Activated CD4-positive, alpha-beta memory T cell treated with anti-CD3 and anti-CD28 coated beads for 36 hours (primary cell): ENCODE results near the gene PDS5B. TPM values are rescaled to one million over a fixed set of nuclear protein-coding genes. Genes with fewer than 3 reads are reported as not detected.
A peak's percentile ranks its signal among the peaks of the same experiment; 100 is the strongest.
"Not testable (repeated sequence)": the region's sequence is repeated elsewhere in the genome, so short reads cannot be mapped to it uniquely, and the experiment has no call there.

Source experiments
- CTCF ChIA-PET: fragments of 350-600 bp; sonication (Branson Sonifier 250); formaldehyde crosslinking; loops from one replicate; lab custom pipeline; 2021; ENCODE audit warnings: antibody characterized with exemption, inconsistent platforms; lab: Charles Lee
- POLR2A ChIA-PET: fragments of 350-600 bp; sonication (Branson Sonifier 250); formaldehyde crosslinking; loops from one replicate; lab custom pipeline; 2021; ENCODE audit warnings: antibody characterized with exemption; lab: Charles Lee
- DNase-seq: peaks from one replicate; pipeline ENCODE4 v3.0.0-alpha.2; 2020
- H3K27ac Mint-ChIP-seq: one replicate; pipeline ENCODE4 v1.8.0; 2021; ENCODE audit warnings: mixed read lengths
- H3K27me3 Mint-ChIP-seq: one replicate; pipeline ENCODE4 v1.8.0; 2021; ENCODE audit warnings: mixed read lengths
- H3K36me3 Mint-ChIP-seq: one replicate; pipeline ENCODE4 v1.8.0; 2021; ENCODE audit warnings: mixed read lengths
- H3K4me1 Mint-ChIP-seq: one replicate; pipeline ENCODE4 v1.8.0; 2021; ENCODE audit warnings: low read depth, mixed read lengths
- H3K4me3 Mint-ChIP-seq: one replicate; pipeline ENCODE4 v1.8.0; 2021; ENCODE audit warnings: mild to moderate bottlenecking, mixed read lengths
- H3K9me3 Mint-ChIP-seq: one replicate; pipeline ENCODE4 v1.8.0; 2021; ENCODE audit warnings: mixed read lengths
- intact Hi-C: fragments of 100-400 bp; cut with micrococcal nuclease; formaldehyde crosslinking; loops from one replicate; pipeline ENCODE4 v1.15.1; 2023
- total RNA-seq, 2 experiments: library from RNA; stranded (reverse); gene quantifications; one replicate each; pipeline ENCODE4 v1.2.3, GENCODE V29; 2021

The PDS5B gene
- total RNA-seq, 2 experiments from 2014 or later: 59.4 to 61.7 TPM

DNA sequence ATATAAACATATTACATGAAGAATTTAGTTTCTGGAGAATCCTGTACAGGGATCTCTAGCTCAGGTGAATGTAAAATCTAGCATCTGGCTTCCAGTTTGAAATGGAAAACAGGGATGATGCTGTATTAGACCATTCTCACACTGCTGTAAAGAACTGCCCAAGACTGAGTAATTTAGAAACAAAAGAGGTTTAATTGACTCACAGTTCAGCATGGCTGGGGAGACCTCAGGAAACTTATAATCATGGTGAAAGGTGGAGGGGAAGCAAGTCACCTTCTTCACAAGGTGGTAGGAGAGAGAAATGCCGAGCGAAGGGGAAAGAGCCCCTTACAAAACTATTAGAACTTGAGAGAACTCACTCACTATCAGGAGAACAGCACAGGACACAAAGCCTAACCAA is 30.6 kb upstream of the PDS5B start:
- Mint-ChIP-seq H3K27ac (no peak overlapping the region), H3K9me3 (peaks cover 7% of the 10 kb centered on the region), H3K36me3 (peaks cover 2% of the 10 kb centered on the region), H3K4me3 (no peak overlapping the region), H3K4me1 (peaks cover 3% of the 10 kb centered on the region), H3K27me3 (peaks cover 5% of the 10 kb centered on the region)
- ChIA-PET POLR2A (no interaction called here), CTCF (interaction anchor here (2.0 kb wide), 1 partner anchor 95 kb away, joined by 6 read pairs; no protein-coding TSS in a partner anchor)
- DNase-seq: no peak
- intact Hi-C loops: no loop called here

DNA sequence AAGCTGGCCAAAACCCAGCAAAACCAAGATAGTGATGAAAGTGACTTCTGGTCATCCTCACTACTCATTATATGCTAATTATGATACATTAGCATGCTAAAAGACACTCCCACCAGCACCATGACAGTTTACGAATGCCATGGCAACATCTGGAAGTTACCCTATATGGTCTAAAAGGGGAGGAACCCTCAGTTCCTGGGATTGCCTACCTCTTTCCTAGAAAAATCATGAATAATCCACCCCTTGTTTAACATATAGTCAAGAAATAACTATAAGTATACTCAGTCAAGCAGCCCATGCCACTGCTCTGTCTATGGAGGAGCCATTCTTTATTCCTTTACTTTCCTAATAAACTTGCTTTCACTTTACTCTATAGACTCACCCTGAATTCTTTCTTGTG is 25.4 kb upstream of the PDS5B start:
- POLR2A ChIA-PET, H3K4me1 Mint-ChIP-seq, intact Hi-C loops, H3K4me3 Mint-ChIP-seq, DNase-seq, H3K27ac Mint-ChIP-seq, H3K27me3 Mint-ChIP-seq: not testable (repeated sequence)
- CTCF ChIA-PET: interaction anchor here (0.7 kb wide), 1 partner anchor 75 kb away, joined by 3 read pairs; no protein-coding TSS in a partner anchor
- Mint-ChIP-seq H3K9me3 (peaks cover 22% of the 10 kb centered on the region), H3K36me3 (peaks cover 12% of the 10 kb centered on the region)

DNA sequence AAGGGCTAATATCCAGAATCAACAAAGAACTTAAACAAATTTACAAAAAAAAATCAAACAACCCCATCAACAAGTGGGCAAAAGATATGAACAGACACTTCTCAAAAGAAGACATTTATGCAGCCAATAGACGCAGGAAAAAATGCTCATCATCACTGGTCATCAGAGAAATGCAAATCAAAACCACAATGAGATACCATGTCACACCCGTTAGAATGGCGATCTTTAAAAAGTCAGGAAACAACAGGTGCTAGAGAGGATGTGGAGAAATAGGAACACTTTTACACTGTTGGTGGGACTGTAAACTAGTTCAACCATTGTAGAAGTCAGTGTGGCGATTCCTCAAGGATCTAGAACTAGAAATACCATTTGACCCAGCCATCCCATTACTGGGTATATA is 10.6 kb upstream of the PDS5B start:
- H3K4me3 Mint-ChIP-seq, POLR2A ChIA-PET, H3K4me1 Mint-ChIP-seq, H3K27me3 Mint-ChIP-seq, DNase-seq, intact Hi-C loops, H3K27ac Mint-ChIP-seq: not testable (repeated sequence)
- CTCF ChIA-PET: interaction anchor here (1.8 kb wide), 1 partner anchor 666 kb away, joined by 4 read pairs; no protein-coding TSS in a partner anchor
- Mint-ChIP-seq H3K36me3 (peaks cover 11% of the 10 kb centered on the region), H3K9me3 (peaks cover 23% of the 10 kb centered on the region)

DNA sequence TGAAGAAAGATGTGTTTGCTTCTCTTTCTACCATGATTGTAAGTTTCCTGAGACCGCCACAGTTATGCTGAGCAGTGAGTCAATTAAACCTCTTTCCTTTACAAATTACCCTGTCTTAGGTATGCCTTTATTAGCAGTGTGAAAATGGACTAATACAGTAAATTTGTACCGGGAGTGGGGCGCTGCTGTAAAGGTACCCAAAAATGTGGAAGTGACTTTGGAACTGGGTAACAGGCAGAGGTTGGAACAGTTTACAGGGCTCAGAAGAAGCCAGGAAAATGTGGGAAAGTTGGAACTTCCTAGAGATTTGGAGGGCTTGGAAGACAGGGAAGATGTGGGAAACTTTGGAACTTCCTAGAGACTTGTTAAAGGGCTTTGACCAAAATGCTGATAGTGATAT is 9.2 kb upstream of the PDS5B start:
- no peak for DNase-seq
- Mint-ChIP-seq H3K27ac (no peak overlapping the region), H3K4me3 (no peak overlapping the region), H3K9me3 (peaks cover 23% of the 10 kb centered on the region), H3K27me3 (no peaks in the 10 kb centered on the region), H3K36me3 (peaks cover 11% of the 10 kb centered on the region), H3K4me1 (no peaks in the 10 kb centered on the region)
- ChIA-PET CTCF (no interaction called here), POLR2A (no interaction called here)
- intact Hi-C loops: no loop called here

DNA sequence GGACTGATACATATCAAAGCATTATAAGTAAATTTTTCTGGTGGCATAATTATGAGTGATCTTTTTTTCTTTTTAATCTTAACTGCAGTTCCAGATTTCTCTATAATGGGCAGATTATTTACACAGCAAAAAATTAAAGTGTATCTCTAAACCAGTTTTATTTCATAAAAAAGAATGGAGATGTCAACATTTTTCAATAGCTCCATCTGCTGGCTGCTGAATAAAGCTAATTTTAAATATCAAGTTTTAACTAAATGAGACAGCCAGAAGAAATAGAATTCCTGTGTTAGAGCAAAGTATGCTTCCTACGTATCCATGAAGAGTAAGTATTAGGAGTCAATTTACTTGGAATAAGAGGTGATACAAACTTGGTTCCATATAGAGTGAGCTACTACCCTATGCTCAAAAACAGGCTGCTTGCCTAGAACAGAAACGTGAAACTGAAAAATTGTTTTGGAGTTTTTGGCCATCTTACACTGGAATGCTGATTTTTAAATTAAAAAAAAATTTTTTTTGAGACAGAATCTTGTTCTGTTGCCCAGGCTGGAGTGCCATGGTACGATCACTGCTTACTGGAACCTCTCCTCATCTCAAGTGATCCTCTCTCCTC is 5.0 kb upstream of the PDS5B start:
- H3K36me3 Mint-ChIP-seq: peaks cover 11% of the 10 kb centered on the region
- ChIA-PET CTCF (interaction anchor here (0.6 to 3.4 kb wide), 47 partner anchors 9 to 671 kb away, joined by 3 to 34 read pairs (median 4); partner anchors contain the start of genes BRCA2, N4BP2L1, N4BP2L2 and ZAR1L), POLR2A (no interaction called here)
- peaks cover 20% of the 10 kb centered on the region for H3K9me3 Mint-ChIP-seq
- no peaks in the 10 kb centered on the region for H3K27me3 Mint-ChIP-seq
- no peak for DNase-seq
- H3K4me3 Mint-ChIP-seq: no peak overlapping the region
- intact Hi-C loops: loop anchor here (1.0 kb wide), 3 partner anchors 114 to 671 kb away; no protein-coding TSS in a partner anchor
- no peak overlapping the region for H3K27ac Mint-ChIP-seq
- peaks cover 8% of the 10 kb centered on the region for H3K4me1 Mint-ChIP-seq

DNA sequence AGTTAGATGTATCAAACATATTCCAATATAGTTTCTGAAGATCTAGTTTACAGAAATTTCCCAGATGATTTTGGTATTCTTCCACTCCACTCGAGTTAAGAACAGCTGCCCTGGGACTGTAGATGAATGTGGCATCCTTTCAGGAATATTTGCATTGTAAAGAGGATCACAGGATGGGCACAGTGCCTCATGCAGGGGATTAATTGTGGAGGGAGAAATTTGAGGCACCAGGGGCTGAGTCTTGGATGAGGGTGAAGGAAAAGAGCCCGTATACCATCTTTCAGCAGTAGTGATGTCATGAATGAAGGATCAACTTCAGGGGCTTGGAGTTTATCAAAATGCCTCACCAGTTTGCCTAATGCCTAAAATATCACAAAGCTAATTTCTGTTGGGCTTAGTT is 4.0 kb upstream of the PDS5B start:
- Mint-ChIP-seq H3K36me3 (peaks cover 6% of the 10 kb centered on the region), H3K9me3 (peaks cover 11% of the 10 kb centered on the region), H3K4me3 (no peak overlapping the region), H3K27me3 (no peaks in the 10 kb centered on the region), H3K4me1 (peaks cover 8% of the 10 kb centered on the region), H3K27ac (no peak overlapping the region)
- intact Hi-C loops: no loop called here
- POLR2A ChIA-PET: interaction anchor here (0.6 kb wide), 1 partner anchor 154 kb away, joined by 4 read pairs; no protein-coding TSS in a partner anchor
- DNase-seq: no peak
- CTCF ChIA-PET: interaction anchor here (1.1 to 3.4 kb wide), 18 partner anchors 8 to 436 kb away, joined by 3 to 34 read pairs (median 6); partner anchors contain the start of genes N4BP2L1 and N4BP2L2

DNA sequence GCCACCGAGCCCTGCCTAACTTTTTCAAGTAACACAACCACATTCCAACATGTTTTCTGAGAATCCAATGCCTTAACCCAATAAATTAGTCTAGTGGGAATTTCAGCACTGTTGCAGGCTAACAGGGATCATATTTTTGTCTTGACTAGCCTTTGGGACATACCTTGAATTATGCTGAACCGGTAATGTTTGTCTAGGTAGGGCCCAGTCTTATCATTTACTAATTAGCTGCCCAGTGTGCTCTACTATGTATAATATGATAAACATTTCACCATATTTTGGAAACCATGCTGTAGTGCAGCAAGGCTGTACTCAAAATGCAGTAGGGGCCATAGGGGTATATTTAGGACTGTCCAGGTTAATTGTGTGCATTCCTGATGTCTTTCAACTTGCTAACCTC is 3.3 kb upstream of the PDS5B start:
- H3K4me1 Mint-ChIP-seq: peaks cover 12% of the 10 kb centered on the region
- H3K36me3 Mint-ChIP-seq: peaks cover 4% of the 10 kb centered on the region
- intact Hi-C loops: no loop called here
- peaks cover 5% of the 10 kb centered on the region for H3K9me3 Mint-ChIP-seq
- ChIA-PET POLR2A (no interaction called here), CTCF (interaction anchor here (1.1 to 3.4 kb wide), 3 partner anchors 77 to 435 kb away, joined by 3 to 18 read pairs (median 4); no protein-coding TSS in a partner anchor)
- H3K4me3 Mint-ChIP-seq: no peak overlapping the region
- no peaks in the 10 kb centered on the region for H3K27me3 Mint-ChIP-seq
- H3K27ac Mint-ChIP-seq: no peak overlapping the region
- no peak for DNase-seq

DNA sequence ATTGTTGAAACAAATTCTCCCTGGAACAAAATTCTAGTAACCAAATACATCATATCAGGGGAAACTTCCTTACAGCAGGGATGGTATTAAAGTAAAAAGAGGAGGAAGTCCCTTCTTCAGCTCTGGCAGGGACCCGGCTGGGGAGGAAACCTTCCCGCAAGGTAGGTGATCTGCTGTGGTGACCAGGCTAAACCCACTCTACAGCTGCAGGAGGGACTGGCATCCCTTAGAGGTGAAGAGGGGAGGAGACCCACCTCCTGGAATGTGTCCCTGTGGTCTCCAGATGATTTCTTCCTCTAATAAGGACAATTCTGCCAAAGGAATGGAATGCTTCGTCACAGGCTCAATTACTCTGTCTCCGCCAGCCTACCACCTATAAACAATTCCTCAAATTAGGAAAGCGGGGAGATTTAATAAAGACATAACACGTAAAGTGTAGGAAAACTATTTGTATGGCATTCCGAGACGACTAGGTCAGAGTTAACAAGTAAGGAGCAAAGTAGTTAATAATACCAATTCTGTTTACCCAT is 637 bp upstream of the PDS5B start:
- CTCF ChIA-PET: interaction anchor here (0.6 to 1.7 kb wide), 30 partner anchors 26 to 1139 kb away, joined by 3 to 49 read pairs (median 4); partner anchors contain the start of genes N4BP2L1 and N4BP2L2
- Mint-ChIP-seq H3K9me3 (no peaks in the 10 kb centered on the region), H3K4me1 (peaks cover 35% of the 10 kb centered on the region), H3K27me3 (no peaks in the 10 kb centered on the region), H3K27ac (peak overlapping the region; percentile 74), H3K36me3 (peaks cover 4% of the 10 kb centered on the region), H3K4me3 (peak overlapping the region; percentile 78)
- DNase-seq: peak; percentile 12
- POLR2A ChIA-PET: interaction anchor here (0.6 to 1.1 kb wide), 9 partner anchors 47 to 270 kb away, joined by 3 to 7 read pairs (median 3); partner anchors contain the start of genes BRCA2, N4BP2L1, N4BP2L2 and ZAR1L
- intact Hi-C loops: loop anchor here (1.0 to 5.0 kb wide), 11 partner anchors 47 to 1137 kb away; partner anchors contain the start of genes BRCA2, N4BP2L2 and ZAR1L

DNA sequence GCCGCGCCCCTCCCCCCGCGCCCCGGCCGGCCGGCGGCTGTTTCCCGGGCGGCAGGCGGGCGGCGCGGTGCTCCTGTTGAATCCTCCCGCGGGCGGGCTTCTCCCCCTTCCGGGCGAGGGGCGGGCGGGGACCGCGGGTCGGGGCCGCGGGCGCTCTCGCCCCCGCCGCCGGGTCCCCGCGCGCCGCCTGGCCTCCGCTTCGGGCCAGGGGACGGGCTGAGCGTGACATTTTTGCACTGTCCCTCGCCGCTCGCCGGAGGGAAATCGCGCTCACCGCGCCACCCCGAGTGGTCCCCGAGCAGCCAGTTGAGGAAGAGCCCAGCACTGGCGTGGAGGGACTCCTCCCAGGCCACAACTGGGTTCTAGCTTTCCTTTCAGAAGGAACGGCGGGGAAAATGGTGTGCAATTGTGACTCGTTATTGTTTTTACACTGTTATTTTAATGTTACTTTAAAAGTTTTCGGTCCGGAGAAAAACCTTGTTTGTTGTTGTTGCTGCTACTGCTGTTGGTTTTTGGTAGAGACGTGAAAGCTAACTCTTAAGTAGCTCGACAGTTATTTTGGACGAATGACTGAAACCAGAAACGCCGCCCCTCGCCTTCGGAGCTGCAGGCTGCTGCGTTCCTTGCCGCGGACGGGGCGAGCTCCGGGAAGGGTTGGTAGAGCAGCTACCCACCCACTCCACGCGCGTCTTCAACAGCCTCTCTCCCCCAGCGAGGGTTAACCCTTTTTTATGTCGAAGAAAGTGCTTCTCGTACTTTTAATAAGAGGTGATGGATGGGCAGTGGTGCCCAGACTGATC is 959 bp downstream of the PDS5B start:
- H3K4me3 Mint-ChIP-seq: peak overlapping the region; percentile 94
- POLR2A ChIA-PET: interaction anchor here (0.8 to 1.3 kb wide), 4 partner anchors 55 to 272 kb away, joined by 3 to 9 read pairs (median 4); partner anchors contain the start of genes BRCA2 and ZAR1L
- peak; percentile 65 for DNase-seq
- H3K27ac Mint-ChIP-seq: peak overlapping the region; percentile 95
- H3K4me1 Mint-ChIP-seq: peaks cover 42% of the 10 kb centered on the region
- no peaks in the 10 kb centered on the region for H3K9me3 Mint-ChIP-seq
- peaks cover 4% of the 10 kb centered on the region for H3K36me3 Mint-ChIP-seq
- H3K27me3 Mint-ChIP-seq: no peaks in the 10 kb centered on the region
- intact Hi-C loops: loop anchor here (1.0 to 5.0 kb wide), 6 partner anchors 150 to 1135 kb away; no protein-coding TSS in a partner anchor
- CTCF ChIA-PET: interaction anchor here (0.5 to 4.4 kb wide), 22 partner anchors 13 to 956 kb away, joined by 3 to 57 read pairs (median 5); partner anchors contain the start of gene N4BP2L2

DNA sequence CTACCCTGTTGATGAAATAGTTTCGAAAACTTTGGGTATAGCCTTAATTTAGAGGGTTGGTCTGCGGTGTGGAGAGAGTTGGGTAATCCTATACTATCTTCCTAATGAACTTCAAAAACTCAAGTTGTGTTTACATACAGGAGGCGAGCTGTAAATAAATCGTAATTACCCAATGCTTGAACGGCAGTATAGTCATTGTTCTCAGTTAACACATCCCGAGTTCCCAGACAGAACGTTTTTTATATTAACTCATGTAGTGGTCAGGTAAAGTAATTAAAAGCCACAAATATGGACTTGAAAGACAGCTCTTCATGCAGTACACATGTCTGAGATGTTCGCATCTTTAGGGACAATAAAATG is 1.5 kb downstream of the PDS5B start:
- intact Hi-C loops: loop anchor here (1.0 to 5.0 kb wide), 6 partner anchors 149 to 1135 kb away; no protein-coding TSS in a partner anchor
- no peak for DNase-seq
- Mint-ChIP-seq H3K9me3 (no peaks in the 10 kb centered on the region), H3K36me3 (peaks cover 4% of the 10 kb centered on the region), H3K27ac (peak overlapping the region; percentile 95), H3K4me3 (peak overlapping the region; percentile 94), H3K27me3 (no peaks in the 10 kb centered on the region), H3K4me1 (peaks cover 48% of the 10 kb centered on the region)
- CTCF ChIA-PET: interaction anchor here (0.5 to 4.4 kb wide), 22 partner anchors 13 to 955 kb away, joined by 3 to 57 read pairs (median 5); partner anchors contain the start of gene N4BP2L2
- POLR2A ChIA-PET: interaction anchor here (0.8 to 1.3 kb wide), 4 partner anchors 54 to 273 kb away, joined by 3 to 9 read pairs (median 4); partner anchors contain the start of genes BRCA2 and ZAR1L

DNA sequence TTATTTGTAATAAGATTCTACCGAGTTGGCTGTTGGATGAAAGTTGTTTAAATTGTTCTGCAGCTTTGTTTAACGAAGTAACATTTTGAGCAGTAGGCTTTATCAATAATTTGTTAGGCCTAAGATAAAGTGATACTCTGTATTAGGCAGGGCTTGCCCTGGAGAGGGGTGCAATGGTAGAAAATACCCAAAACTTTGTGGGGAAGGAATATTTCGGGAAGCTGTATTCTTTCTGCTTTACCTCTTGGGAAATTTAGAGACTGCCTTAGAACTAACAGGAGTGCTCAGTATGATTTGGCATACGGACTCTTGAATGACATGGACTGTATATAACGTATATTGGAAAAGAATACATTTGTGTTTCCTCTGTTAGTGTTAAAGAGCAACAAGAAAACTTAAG is 2.5 kb downstream of the PDS5B start:
- Mint-ChIP-seq H3K4me1 (peaks cover 54% of the 10 kb centered on the region), H3K27ac (no peak overlapping the region)
- no peak for DNase-seq

More for the DNA sequence above, 2.5 kb downstream of the PDS5B start:
- Mint-ChIP-seq H3K4me3 (peak overlapping the region; percentile 59), H3K36me3 (peaks cover 4% of the 10 kb centered on the region), H3K9me3 (no peaks in the 10 kb centered on the region), H3K27me3 (no peaks in the 10 kb centered on the region)
- intact Hi-C loops: loop anchor here (5.0 kb wide), 2 partner anchors 194 to 1134 kb away; no protein-coding TSS in a partner anchor
- CTCF ChIA-PET: interaction anchor here (1.5 to 4.4 kb wide), 7 partner anchors 49 to 80 kb away, joined by 6 to 57 read pairs (median 22); partner anchors contain the start of gene N4BP2L2
- POLR2A ChIA-PET: no interaction called here
